Measurements from ENCODE around the gene CCDC148.

CCDC148 gene

GRCh38 chr2:158192515-158193443 lies 263.8 kb downstream of the CCDC148 start:
- Histone ChIP-seq H3K9ac (ENCODE audit: low read depth, low read length) (no peak overlapping the region), H3K9me3 (ENCODE audit: control insufficient read depth, insufficient read depth, low read length) (no peaks in the 10 kb centered on the region), H3K4me3 (ENCODE audit: low read depth, low read length) (no peak overlapping the region), H3K4me1 (ENCODE audit: control insufficient read depth, insufficient read depth, low read length) (peaks cover 13% of the 10 kb centered on the region), H3K36me3 (ENCODE audit: control insufficient read depth, insufficient read depth, low read length) (no peaks in the 10 kb centered on the region), H3K27me3 (ENCODE audit: control insufficient read depth, insufficient read depth, low read length) (no peaks in the 10 kb centered on the region)

DNA sequence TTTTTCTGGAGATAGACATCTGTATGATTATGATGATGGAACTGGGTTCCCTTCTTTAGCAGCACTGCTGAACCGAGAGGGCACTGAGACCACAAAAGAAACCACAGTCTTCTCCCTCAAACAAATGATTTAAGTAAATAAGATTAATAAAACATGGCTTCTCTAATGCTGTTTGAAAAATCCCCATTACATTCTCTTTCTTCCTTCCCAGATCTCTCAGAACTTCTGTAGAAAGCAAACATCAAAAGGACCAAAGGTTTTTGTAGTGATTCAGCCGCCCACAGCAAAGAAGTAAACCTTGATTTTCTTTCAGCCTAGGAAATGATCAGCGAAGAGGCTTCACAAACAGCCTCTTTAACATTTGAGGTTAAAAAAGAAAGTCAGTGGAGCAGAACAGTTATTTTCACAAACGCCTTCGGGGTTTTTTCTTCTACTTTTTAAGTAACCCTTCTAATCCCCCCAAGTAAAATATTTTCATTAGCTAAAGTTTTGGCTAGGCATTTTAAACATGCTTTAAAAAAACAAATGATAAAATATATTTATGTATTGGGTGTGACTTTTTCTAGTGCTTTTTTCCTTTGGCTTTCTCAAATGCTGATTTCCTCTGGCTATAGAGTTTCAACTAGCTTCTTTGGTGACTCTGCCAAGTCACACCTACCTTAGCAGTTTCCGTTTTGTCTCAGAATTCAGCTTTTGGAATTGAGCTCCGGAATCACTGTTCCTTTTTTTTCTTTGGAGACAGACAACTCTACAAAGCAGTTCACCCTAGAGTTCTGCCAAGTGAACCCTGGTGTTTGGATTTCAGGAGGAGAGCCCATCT lies 265.3 kb downstream of the CCDC148 start:
- no peaks in the 10 kb centered on the region for H3K36me3 ChIP-seq (ENCODE audit: control insufficient read depth, insufficient read depth, low read length)
- no peak overlapping the region for H3K4me3 ChIP-seq (ENCODE audit: low read depth, low read length)
- no peaks in the 10 kb centered on the region for H3K9me3 ChIP-seq (ENCODE audit: control insufficient read depth, insufficient read depth, low read length)
- H3K9ac ChIP-seq (ENCODE audit: low read depth, low read length) = no peak overlapping the region
- no peaks in the 10 kb centered on the region for H3K27me3 ChIP-seq (ENCODE audit: control insufficient read depth, insufficient read depth, low read length)
- peaks cover 13% of the 10 kb centered on the region for H3K4me1 ChIP-seq (ENCODE audit: control insufficient read depth, insufficient read depth, low read length)

- Histone ChIP-seq H3K9ac (ENCODE audit: low read depth, low read length) (no peak overlapping the region), H3K4me1 (ENCODE audit: control insufficient read depth, insufficient read depth, low read length) (peaks cover 13% of the 10 kb centered on the region), H3K27me3 (ENCODE audit: control insufficient read depth, insufficient read depth, low read length) (no peaks in the 10 kb centered on the region), H3K4me3 (ENCODE audit: low read depth, low read length) (no peak overlapping the region), H3K36me3 (ENCODE audit: control insufficient read depth, insufficient read depth, low read length) (no peaks in the 10 kb centered on the region), H3K9me3 (ENCODE audit: control insufficient read depth, insufficient read depth, low read length) (no peaks in the 10 kb centered on the region)
Measured at GRCh38 chr2:158189526-158189925, 267.0 kb downstream of the CCDC148 start.

DNA sequence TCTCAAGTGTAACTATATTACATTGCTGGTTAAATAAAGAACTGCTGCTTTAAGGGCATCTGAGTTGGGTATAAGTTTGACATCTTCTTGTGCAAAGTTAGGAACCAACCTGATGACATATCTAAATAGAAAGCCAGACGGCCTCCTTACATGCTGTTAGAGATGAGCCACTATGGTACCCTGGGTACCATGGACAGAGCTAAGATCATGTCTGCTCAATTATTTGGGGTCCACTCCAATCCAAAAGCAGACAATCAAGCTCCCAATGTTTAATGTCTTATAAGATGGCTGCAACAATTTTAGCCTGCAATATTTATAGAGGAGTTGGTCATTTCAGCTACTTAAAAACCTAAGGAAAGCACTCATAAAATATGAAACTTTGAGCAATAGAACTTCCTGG lies 268.6 kb downstream of the CCDC148 start:
- Histone ChIP-seq H3K9me3 (ENCODE audit: control insufficient read depth, insufficient read depth, low read length) (no peaks in the 10 kb centered on the region), H3K9ac (ENCODE audit: low read depth, low read length) (no peak overlapping the region), H3K27me3 (ENCODE audit: control insufficient read depth, insufficient read depth, low read length) (no peaks in the 10 kb centered on the region), H3K36me3 (ENCODE audit: control insufficient read depth, insufficient read depth, low read length) (no peaks in the 10 kb centered on the region), H3K4me3 (ENCODE audit: low read depth, low read length) (no peak overlapping the region), H3K4me1 (ENCODE audit: control insufficient read depth, insufficient read depth, low read length) (peaks cover 13% of the 10 kb centered on the region)

- H3K4me3 ChIP-seq (ENCODE audit: low read depth, low read length) = no peak overlapping the region
- H3K9me3 ChIP-seq (ENCODE audit: control insufficient read depth, insufficient read depth, low read length) = no peaks in the 10 kb centered on the region
- H3K36me3 ChIP-seq (ENCODE audit: control insufficient read depth, insufficient read depth, low read length) = no peaks in the 10 kb centered on the region
- no peaks in the 10 kb centered on the region for H3K4me1 ChIP-seq (ENCODE audit: control insufficient read depth, insufficient read depth, low read length)
- H3K9ac ChIP-seq (ENCODE audit: low read depth, low read length) = no peak overlapping the region
- no peaks in the 10 kb centered on the region for H3K27me3 ChIP-seq (ENCODE audit: control insufficient read depth, insufficient read depth, low read length)
Measured at GRCh38 chr2:158184556-158185343, 271.8 kb downstream of the CCDC148 start.

GRCh38 chr2:158184001-158184400 lies 272.6 kb downstream of the CCDC148 start:
- no peak overlapping the region for H3K4me3 ChIP-seq (ENCODE audit: low read depth, low read length)
- H3K9ac ChIP-seq (ENCODE audit: low read depth, low read length) = no peak overlapping the region
- no peaks in the 10 kb centered on the region for H3K27me3 ChIP-seq (ENCODE audit: control insufficient read depth, insufficient read depth, low read length)
- H3K9me3 ChIP-seq (ENCODE audit: control insufficient read depth, insufficient read depth, low read length) = no peaks in the 10 kb centered on the region
- H3K4me1 ChIP-seq (ENCODE audit: control insufficient read depth, insufficient read depth, low read length) = no peaks in the 10 kb centered on the region
- no peaks in the 10 kb centered on the region for H3K36me3 ChIP-seq (ENCODE audit: control insufficient read depth, insufficient read depth, low read length)

GRCh38 chr2:158182676-158183295 lies 273.8 kb downstream of the CCDC148 start:
- Histone ChIP-seq H3K36me3 (ENCODE audit: control insufficient read depth, insufficient read depth, low read length) (no peaks in the 10 kb centered on the region), H3K27me3 (ENCODE audit: control insufficient read depth, insufficient read depth, low read length) (no peaks in the 10 kb centered on the region), H3K9ac (ENCODE audit: low read depth, low read length) (no peak overlapping the region), H3K9me3 (ENCODE audit: control insufficient read depth, insufficient read depth, low read length) (no peaks in the 10 kb centered on the region), H3K4me1 (ENCODE audit: control insufficient read depth, insufficient read depth, low read length) (no peaks in the 10 kb centered on the region), H3K4me3 (ENCODE audit: low read depth, low read length) (no peak overlapping the region)

- Histone ChIP-seq H3K4me3 (ENCODE audit: low read depth, low read length) (no peak overlapping the region), H3K27me3 (ENCODE audit: control insufficient read depth, insufficient read depth, low read length) (no peaks in the 10 kb centered on the region), H3K9ac (ENCODE audit: low read depth, low read length) (no peak overlapping the region), H3K36me3 (ENCODE audit: control insufficient read depth, insufficient read depth, low read length) (no peaks in the 10 kb centered on the region), H3K9me3 (ENCODE audit: control insufficient read depth, insufficient read depth, low read length) (no peaks in the 10 kb centered on the region), H3K4me1 (ENCODE audit: control insufficient read depth, insufficient read depth, low read length) (no peaks in the 10 kb centered on the region)
Measured at GRCh38 chr2:158181171-158181570, 275.4 kb downstream of the CCDC148 start.

DNA sequence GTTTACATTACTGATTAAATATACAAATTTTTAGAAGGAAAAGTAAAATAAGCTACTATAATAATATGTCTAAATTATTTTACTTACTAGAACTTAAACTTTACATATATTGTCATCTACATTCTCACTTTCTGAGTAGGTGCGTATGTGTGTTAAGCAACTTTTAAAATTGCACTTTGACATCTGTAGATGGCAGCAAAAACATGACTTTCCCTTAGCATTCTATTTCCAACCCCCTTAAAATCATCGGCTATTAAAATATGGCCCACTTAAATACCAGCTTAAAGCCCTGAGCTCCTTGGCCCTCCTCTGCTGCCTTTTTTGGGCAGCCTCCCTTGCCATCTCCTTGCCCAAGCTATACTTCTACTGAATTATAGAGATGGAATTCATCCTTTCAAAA lies 276.9 kb downstream of the CCDC148 start:
- no peak overlapping the region for H3K4me3 ChIP-seq (ENCODE audit: low read depth, low read length)
- H3K9me3 ChIP-seq (ENCODE audit: control insufficient read depth, insufficient read depth, low read length) = no peaks in the 10 kb centered on the region
- H3K4me1 ChIP-seq (ENCODE audit: control insufficient read depth, insufficient read depth, low read length) = no peaks in the 10 kb centered on the region
- no peak overlapping the region for H3K9ac ChIP-seq (ENCODE audit: low read depth, low read length)
- H3K36me3 ChIP-seq (ENCODE audit: control insufficient read depth, insufficient read depth, low read length) = no peaks in the 10 kb centered on the region
- H3K27me3 ChIP-seq (ENCODE audit: control insufficient read depth, insufficient read depth, low read length) = no peaks in the 10 kb centered on the region

DNA sequence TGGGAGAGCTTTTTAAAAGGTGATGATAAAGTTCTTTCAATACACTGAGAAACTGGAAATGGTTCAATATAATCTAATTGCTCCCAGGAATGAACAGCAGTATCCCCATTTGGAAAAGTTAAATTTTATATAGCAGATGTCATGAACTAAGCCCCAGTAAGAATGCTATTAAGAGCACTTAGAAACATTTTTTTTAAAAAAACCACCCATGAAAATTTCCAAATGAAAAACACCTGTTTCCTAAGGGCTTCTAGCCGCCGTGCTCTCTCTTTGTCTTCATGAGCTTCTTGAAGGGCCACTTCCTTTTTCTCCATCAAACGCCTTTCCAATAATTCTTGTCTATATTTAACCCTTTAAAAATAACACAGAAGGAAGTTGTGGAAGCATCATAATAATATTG lies 277.9 kb downstream of the CCDC148 start:
- Histone ChIP-seq H3K4me3 (ENCODE audit: low read depth, low read length) (no peak overlapping the region), H3K9me3 (ENCODE audit: control insufficient read depth, insufficient read depth, low read length) (no peaks in the 10 kb centered on the region), H3K36me3 (ENCODE audit: control insufficient read depth, insufficient read depth, low read length) (no peaks in the 10 kb centered on the region), H3K9ac (ENCODE audit: low read depth, low read length) (no peak overlapping the region), H3K27me3 (ENCODE audit: control insufficient read depth, insufficient read depth, low read length) (no peaks in the 10 kb centered on the region), H3K4me1 (ENCODE audit: control insufficient read depth, insufficient read depth, low read length) (no peaks in the 10 kb centered on the region)

DNA sequence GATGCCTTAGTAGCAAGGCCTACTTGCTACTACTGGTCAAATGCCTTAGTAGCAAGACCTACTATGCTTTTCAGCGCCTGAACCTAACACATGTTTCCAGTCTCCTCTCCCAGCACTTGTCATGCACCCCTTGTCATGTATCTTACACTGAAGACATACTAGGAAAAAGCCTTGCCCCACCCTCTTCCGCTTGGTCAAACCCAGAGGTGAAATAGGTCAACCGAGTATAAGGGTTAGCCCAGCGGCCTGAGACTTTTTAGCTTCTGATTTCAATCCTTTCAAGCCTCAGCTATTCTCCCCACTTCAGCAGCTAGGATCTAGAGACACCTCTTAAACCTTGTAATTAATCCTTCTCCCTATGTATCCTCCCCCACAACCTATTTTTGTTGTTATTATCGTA lies 281.6 kb downstream of the CCDC148 start:
- no peak overlapping the region for H3K9ac ChIP-seq (ENCODE audit: low read depth, low read length)
- no peaks in the 10 kb centered on the region for H3K4me1 ChIP-seq (ENCODE audit: control insufficient read depth, insufficient read depth, low read length)
- H3K27me3 ChIP-seq (ENCODE audit: control insufficient read depth, insufficient read depth, low read length) = no peaks in the 10 kb centered on the region
- no peaks in the 10 kb centered on the region for H3K9me3 ChIP-seq (ENCODE audit: control insufficient read depth, insufficient read depth, low read length)
- no peaks in the 10 kb centered on the region for H3K36me3 ChIP-seq (ENCODE audit: control insufficient read depth, insufficient read depth, low read length)
- H3K4me3 ChIP-seq (ENCODE audit: low read depth, low read length) = no peak overlapping the region
